ENCODE measurements around the gene RBM10. TPM values are rescaled to one million over a fixed set of nuclear protein-coding genes. Genes with fewer than 3 reads are reported as not detected.

RBM10 gene
- total and polyA plus RNA-seq, 9 of the 15 experiments (the other 6 are each of a cell fraction or from before 2014, with no cell fraction given) = 1.1 to 61.7 (median 31.5) TPM

- Histone ChIP-seq H3K9ac (ENCODE audit: insufficient read depth in 1 of 2, low read depth in 2 of 2, low read length in 2 of 2) (no peak overlapping the region), H3K9me1 (ENCODE audit: control insufficient read depth, insufficient read depth, low read length) (peaks cover 3% of the 10 kb centered on the region), H3K4me1 (replicated peaks in 1 of 2; ENCODE audit: control insufficient read depth in 2 of 2, insufficient read depth in 2 of 2, low read length in 2 of 2) (peaks cover 5 to 19% of the 10 kb centered on the region in 2 experiments; a peak in 4 of 5 replicates), H3K4me3 (no peak overlapping the region), H2AFZ (ENCODE audit: low read depth, low read length) (no peak overlapping the region), H3K27ac (ENCODE audit: extremely low read depth, low read depth, low read length) (no peak overlapping the region), H3K79me2 (ENCODE audit: control insufficient read depth, insufficient read depth, low read length) (peaks cover 14% of the 10 kb centered on the region), H3K27me3 (ENCODE audit: control insufficient read depth in 2 of 2, insufficient read depth in 2 of 2, low read length in 2 of 2) (no peaks in the 10 kb centered on the region), H3K36me3 (ENCODE audit: control insufficient read depth, insufficient read depth, low read length) (peaks cover 64% of the 10 kb centered on the region; the same call in 2 of the 3 replicates), H3K9me3 (replicated peaks; ENCODE audit: control insufficient read depth, insufficient read depth, low read depth, low read length) (no peaks in the 10 kb centered on the region), H4K20me1 (replicated peaks; ENCODE audit: control insufficient read depth, insufficient read depth, low read length) (peaks cover 12% of the 10 kb centered on the region), H3K4me2 (ENCODE audit: insufficient read depth, low read length) (no peak overlapping the region)
- FAIRE-seq (no peak), DNase-seq (ENCODE audit: extremely low read depth in 1 of 4, low spot score in 3 of 4) (no peak), ATAC-seq (no peak)
- ChIA-PET POLR2A (no interaction called here), CTCF (ENCODE audit: low intra/inter-chr PET ratio) (no interaction called here)
- 87% methylated on average over 11 of the region's 20 CpGs for WGBS (ENCODE audit: insufficient coverage, low coverage, missing lambda C conversion rate)
- in situ Hi-C loops (cut with MboI) (no loop called here), intact Hi-C loops (cut with micrococcal nuclease) (no loop called here)
- BruUV-seq (replicated peaks) = TSS peak; percentile 46
- TF ChIP-seq POLR2G (IDR thresholded peaks at IDR 0.05; ENCODE audit: low read depth, low read length) (peak; percentile 33; the same call in 1 of the 2 replicates), CHD1 (IDR thresholded peaks at IDR 0.05; ENCODE audit: low read length) (no peak), NFATC3 (IDR thresholded peaks at IDR 0.05) (no peak), RNF2 (IDR thresholded peaks at IDR 0.05) (no peak), CREM (IDR thresholded peaks at IDR 0.05; ENCODE audit: low read depth) (no peak), RBFOX2 (IDR thresholded peaks at IDR 0.05; ENCODE audit: low read depth, low read length) (0 out of 2 replicates have a peak, but pooled peaks have one; percentile 22), ZNF512 (tag; IDR thresholded peaks at IDR 0.05) (no peak), HOXB6 (CRISPR knock-in tag; IDR thresholded peaks at IDR 0.05; ENCODE audit: borderline replicate concordance) (no peak)
Observed at GRCh38 chrX:47214435-47215077, 69.5 kb downstream of the RBM10 start.
